Stimulated activated CD4-positive, alpha-beta T cell treated with anti-CD3 and anti-CD28 coated beads, Interleukin-4, amount 100 ng/mL, for 24 hours (primary cell): ENCODE measurements around the gene ZBED1.
"Not testable (repeated sequence)": the region's sequence is repeated elsewhere in the genome, so short reads cannot be mapped to it uniquely, and the experiment has no call there.

Experiments used
- DNase-seq: peaks from one replicate; pipeline ENCODE4 v3.0.0-alpha.2; 2020

Gene ZBED1

DNA sequence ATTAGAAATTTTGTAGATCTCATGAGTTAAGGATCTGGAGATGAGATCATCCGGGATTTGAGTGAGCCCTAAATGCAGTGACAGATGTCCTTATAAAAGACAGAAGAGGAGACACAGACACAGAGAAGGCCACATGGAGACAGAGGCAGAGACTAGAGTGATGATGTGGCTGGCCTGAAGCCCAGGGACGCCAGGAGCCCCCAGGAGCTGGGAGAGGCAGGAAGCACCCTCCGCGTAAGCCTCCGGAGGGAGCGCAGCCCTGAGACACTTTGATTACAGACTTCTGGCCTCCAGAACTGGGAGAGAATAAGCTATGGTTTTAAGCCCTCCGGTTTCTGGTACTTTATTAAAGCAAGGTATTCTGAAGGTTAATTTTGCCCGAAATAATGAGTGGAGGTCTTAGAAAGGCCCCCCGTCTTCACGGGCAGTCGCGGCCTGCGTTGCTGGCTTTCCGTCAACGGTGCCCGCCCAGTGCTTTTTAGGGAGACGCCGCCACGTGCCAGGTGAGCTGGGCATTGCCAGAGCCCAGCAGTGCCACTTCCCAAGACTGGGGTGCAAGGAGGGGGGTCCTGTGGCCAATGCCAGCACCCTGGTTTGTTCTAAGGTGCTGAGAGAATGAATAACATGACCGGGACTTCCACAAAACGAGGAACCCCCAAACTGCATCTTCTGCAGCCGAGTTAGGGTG is 8.1 kb downstream of the ZBED1 start:
- no peak for DNase-seq

DNA sequence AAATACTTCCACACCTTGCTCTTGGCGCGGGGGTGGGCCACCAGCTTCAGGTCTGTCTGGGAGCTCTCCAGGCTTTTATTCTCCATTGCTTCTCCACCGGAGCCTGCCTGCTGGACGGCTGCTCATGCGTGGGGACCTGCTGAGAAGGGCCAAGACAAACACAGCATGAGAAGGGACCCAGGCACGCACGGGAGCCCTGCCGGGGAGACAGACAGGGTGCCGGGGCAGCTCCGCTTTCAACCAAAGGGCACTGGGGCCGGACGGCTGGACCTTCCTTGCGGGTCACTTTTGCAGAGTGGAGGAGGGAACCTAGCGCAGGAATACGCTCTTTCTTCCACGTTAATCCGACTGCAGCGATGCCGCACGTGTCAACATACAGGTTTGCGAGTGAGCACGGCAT is 10.1 kb downstream of the ZBED1 start:
- DNase-seq: no peak

DNA sequence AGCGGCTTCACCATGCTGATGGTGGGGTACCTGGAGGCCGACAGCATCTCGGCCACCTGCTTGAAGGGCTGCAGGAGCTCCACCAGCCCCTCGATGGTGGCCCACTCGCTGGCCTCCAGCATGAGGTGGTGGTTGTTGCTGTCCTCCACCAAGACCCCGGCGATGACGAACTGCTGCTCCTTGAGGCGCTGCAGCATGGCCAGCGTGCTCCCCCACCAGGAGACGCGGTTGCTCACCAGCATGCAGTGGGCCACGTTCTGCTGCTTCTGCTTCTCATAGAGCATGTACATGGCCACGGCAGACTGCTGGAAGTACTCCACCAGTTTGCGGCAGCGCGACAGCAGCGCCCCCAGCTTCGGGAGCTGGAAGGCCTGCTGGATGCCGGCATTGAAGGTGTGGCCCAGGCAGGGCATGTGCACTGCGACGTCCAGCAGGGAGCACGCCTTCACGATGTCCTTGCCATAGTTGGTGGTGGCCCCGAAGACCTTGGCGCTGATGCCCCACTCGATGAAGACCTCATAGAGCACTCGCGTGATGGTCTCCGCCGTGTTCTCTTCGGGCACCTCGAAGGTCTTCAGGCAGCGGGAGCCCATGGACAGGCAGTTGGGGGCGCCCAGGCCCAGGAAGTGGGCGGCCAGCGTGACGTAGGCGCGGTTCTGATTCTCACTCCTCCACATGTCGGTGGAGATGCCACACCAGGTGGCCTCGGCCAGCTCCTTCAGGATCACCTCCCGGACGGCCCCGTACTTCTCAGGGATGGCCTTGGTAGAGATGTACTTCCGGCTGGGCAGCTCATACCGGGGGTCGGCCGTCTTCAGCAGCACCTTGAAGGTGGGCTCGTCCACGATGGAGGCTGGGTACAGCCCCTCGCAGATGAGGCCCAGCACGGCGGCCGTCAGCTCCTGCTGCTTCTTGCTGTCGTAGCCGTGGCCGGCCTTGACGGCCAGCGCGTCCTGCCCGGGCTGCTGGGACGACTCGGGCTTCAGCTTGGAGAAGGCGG is 11.0 kb downstream of the ZBED1 start:
- no peak for DNase-seq

DNA sequence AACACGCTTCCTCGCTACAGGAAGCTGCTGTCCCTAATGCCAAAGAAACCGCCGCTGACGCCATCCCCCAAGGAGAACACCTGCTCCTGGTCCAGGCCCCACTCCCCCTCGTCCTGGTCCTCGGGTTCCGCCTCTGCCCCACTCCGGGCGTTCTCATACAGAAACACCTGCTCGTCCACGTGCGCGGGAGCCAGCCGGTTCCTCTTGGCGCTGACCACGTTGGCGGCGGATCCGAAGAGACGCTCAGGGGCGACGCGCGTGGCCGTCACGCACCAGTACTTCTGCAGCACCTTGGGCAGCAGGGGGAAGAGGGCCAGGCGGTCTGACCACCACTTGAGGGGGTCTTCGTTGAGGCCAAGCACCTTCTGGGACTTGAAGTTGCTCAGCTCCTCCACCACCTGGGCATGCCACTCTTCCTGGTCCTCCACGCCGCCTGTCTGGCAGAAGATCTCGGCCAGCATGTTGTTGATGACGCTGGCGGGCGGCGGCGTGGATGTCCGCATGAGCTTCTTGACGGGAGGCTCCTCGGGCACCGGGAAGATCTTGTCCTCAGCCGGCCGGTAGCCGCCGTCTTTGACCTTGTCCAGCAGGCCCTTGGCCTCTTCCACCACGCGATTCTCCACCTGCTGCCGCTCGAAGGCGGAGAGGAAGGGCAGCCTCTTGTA is 12.0 kb downstream of the ZBED1 start:
- DNase-seq: no peak

DNA sequence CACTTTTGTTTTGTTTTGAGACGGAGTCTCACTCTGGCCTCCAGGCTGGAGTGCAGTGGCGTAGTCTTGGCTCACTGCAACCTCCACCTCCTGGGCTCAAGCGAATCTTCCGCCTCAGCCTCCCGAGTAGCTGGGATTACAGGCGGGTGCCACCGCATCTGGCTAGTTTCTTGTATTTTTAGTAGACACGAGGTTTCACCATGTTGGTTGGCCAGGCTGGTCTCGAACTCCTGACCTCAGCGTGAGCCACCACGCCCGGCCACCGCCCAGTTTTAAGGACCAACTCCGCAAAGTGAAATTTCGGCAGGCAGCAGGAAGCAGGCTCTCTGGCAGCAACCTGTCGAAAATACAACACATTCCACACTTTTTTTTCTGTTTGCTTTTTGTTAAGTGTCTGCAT is 13.4 kb downstream of the ZBED1 start:
- DNase-seq: no peak

DNA sequence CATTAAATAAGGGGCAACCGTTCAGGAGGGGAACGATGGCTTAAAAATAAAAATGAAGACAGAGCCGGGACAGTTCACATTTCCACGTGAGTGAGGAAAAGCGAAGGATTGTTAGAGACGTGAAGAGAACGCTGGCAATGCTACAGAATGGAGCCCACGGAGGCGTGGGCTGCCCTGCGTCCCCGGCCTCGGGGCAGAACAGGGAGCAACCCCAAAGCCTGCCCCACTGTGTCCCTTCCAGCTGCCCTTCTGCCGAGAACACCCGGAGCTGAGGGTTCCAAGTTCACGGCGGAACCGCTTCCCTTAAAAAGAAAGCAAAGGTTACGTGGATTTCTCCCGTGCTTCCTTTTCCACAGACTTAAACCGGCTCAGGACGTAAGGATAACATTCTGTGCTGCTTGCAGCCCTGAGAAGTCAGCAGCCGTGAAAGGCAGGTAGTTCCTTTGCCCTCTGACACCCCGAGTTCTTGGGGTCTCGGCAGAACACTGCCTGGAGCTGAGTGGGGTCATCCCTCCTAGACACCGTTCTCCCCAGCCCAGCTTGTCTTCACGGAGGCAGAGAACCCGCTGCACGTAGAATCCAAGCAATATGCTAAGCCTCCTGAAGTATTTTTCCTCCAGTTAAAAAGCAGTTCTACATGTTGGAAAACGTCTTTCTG is 14.2 kb downstream of the ZBED1 start:
- no peak for DNase-seq

DNA sequence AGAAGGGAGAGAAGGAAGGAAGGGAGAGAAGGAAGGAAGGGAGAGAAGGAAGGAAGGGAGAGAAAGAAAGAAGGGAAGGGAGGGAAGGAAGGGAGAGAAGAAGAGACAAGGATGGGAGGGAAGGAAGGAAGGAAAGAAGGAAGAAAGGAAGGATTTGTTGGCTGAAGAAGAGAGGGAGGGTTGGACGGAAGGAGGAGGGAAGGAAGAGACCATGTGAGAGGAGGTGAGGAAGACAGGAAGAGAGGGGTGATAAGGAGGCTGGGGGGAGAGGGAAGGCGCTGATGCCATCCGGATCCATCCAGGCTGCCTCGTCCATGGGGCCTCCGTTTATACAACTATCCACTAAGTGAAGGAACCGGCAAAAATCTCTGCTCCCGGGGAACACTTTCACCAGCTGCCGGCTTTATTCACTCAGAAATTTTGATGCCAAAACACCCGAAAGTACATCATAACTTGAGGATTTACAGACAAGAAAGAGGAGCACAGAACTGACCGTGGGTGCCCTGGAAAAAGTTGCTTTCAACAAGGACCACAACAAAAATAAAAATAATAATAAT is 14.9 kb downstream of the ZBED1 start:
- no peak for DNase-seq

DNA sequence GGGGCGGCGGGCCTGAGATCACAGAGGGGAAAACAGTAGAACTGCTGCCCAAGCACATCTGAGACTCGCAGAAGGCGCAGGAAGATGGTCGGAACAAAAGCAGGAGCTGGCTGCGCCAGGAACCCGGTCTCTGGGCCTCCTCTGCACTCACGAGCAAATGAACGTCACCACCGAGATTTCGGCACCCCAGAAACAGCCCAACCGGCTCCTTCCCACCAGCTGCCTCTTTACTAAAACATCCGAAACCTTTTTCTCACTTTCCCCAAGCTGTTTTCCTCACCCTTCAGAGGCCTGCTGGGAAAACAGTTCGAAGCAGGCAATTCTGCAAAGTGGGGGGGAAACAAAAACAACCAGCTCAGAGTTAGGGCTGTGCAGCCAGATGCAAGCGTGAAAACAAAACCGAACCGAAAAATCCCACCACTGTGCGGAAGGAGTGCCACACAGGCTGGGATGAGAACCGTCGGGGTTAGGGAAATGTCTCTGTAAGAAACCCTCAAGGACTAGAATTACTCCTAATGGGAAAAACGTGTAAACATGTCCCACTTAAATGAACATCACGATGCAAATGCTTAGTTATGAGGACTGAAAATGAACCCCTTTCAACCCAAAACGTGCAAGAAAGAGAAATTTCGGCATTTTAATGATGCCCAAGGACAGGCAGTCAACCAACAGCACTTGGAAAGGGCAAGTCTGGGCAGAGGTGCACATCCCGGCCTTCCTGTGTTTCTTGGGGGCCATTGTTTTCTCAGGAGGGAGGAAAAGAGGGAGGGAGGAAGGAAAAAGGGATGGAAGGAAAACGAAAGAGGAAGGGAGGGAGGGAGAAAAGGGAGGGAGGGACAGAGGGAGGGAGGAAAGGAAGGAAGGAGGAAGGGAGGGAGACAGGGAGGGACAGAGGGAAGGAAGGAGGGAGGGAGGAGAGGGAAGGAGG is 15.8 kb downstream of the ZBED1 start:
- no peak for DNase-seq

DNA sequence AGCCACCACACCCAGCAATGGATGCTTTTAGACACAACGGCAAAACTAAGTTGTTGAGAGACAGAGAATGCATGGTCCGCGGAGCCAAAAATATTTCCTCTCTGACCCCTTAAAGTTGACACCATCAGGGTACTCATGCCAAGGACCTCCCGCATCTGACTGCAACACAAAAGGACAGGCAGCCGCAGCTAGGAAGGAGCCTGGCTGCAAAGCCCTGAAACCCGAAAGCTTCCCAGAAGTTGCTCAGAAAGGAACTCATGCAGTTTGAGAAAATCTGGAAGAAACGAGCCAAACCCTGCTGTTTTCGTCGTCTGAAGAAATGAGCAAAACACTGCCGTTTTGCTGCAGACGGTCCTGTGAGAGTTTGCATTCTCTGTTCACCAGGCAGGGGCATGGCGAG is 16.5 kb downstream of the ZBED1 start:
- no peak for DNase-seq

DNA sequence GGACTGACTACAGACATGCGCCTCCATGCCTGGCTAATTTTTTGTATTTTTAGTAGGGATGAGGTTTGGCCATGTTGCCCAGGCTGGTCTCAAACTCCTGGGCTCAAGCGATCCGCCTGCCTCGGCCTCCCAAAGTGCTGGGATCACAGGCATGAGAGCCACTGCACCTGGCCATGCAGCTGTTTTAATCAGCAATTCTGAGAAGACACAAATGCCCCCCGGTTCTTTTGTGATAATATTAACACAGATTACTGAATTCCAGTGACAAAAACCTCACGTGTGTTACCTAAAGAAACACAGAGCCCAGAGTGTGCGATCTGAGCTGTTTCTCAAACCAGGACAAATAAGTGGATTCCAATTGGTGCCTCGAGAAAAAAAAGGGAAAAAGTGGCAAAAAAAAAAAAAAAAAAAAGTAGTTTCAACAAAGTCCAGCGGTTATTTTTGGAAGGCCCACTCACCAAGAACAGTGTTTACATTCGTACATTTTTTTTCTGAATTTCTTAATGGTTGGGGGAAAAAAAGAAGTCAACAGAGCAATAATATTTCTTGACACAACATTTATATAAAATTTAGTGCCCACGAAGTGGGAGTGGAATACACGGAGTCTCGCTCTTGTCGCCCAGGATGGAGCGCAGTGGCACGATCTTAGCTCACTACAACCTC is 17.2 kb downstream of the ZBED1 start:
- DNase-seq: no peak

DNA sequence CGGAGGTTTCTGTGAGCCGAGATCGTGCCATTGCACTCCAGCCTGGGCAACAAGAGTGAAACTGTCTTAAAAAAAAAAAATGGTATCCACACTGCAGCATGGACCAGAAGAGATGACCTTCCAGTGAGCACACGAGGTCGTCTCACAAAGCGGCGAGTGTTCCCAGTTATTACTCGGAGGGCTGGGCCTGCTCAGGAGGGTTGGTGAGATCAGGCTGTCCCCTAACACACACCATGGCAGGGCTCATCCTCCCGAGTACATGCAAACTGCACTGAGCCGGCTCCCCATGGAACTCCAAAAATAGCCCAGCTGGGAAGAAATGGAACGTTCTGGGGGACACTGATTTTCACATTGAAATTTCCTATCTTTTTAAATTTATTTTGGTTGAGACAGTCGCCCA is 19.2 kb downstream of the ZBED1 start:
- DNase-seq: not testable (repeated sequence)

DNA sequence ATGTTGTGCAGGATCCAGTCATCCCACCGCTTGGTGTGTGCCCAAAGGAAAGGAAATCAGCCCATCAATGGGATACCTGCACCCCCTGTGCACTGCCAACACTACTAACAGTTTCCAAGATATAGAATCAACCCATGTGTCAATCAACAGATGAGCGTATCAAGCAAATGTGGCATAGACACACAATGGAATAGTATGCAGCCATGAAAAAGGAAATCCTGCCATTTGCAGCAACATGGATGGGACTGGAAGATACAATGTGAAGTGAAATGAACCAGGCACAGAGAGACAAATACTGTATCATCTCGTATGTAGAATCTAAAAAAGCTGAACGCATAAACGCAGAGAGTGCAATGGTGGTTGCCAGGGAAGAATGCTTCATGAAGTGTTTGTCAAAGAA is 20.8 kb downstream of the ZBED1 start:
- not testable (repeated sequence) for DNase-seq

DNA sequence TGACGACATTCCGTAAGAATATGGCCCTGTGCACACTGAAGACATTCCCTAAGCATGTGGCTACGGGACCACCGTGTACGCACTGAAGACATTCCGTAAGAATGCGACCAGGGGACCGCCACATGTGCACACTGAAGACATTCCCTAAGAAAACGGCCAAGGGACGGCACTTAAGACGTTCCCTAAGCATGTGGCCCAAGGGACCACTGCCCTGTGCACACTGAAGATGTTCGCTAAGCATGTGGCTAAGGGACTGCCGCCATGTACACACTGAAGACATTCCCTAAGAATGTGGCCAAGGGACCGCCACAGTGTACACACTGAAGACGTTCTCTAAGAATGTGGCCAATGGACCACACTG is 21.4 kb downstream of the ZBED1 start:
- no peak for DNase-seq

DNA sequence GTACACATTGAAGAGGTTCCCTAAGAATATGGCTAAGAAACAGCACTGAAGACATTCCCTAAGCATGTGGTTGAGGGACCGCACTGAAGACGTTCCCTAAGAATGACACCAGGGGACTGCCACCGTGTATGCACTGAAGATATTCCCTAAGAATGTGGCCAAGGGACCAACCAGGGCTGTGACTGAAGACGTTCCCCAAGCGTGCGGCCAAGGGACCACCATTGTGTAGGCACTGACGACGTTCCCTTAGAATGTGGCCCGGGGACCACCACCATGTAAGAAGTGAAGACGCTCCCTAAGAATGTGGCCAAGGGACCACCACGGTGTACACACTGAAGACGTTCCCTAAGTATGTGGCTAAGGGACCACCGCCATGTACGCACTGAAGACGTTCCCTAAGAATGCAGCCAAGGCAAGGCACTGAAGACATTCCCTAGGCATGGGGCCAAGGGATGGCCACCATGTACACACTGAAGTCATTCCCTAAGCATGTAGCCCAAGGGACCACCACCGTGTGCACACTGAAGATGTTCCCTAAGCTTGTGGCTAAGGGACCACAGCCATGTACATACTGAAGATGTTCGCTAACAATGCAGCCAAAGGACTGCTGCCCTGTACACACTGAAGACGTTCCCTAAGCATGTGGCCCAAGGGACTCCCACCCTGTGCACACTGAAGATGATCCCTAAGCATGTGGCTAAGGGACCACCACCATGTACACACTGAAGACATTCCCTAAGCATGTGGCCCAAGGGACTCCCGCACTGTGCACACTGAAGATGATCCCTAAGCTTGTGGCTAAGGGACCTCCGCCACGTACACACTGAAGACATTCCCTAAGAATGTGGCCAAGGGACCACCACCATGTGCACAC is 22.0 kb downstream of the ZBED1 start:
- no peak for DNase-seq

DNA sequence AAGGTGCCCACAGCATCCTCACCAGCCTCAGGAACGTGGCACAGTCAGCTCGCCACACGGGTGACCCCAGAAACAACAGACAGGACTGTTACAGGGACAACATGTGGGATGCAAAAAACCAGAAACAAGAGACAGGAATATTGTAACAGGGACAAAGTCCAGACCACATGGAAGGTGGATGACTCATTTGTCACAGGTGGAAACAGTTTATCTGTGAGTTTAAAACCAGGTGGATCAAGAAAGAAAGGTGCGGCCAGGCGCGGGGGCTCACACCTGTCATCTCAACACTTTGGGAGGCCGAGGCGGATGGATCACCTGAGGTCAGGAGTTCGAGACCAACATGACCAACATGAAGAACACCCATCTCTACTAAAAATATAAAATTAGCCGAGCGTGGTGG is 23.5 kb downstream of the ZBED1 start:
- DNase-seq: not testable (repeated sequence)

DNA sequence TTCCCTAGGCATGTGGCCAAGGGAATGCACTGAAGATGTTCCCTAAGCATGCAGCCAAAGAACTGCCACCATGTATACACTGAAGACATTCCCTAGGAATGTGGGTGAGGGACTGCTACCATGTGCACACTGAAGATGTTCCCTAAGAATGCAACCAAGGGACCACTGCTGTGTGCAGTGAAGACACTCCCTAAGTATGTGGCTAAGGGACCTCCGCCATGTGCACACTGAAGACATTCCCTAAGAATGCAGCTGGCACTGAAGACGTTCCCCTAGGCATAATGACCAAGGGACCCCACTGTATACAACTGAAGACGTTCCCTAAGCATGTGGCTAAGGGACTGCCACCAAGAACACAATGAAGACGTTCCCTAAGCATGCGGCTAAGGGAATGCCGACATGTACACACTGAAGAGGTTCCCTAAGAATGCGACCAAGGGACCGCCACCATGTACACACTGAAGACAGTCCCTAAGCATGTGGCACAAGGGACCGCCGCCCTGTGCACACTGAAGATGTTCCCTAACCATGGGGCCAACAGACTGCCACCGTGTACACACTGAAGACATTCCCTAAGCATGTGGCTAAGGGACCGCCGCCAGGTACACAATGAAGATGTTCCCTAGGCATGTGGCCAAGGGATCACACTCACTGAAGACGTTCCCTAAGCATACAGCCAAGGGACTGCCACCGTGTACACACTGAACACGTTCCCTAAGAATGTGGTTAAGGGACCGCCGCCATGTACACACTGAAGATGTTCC is 25.6 kb downstream of the ZBED1 start:
- no peak for DNase-seq

DNA sequence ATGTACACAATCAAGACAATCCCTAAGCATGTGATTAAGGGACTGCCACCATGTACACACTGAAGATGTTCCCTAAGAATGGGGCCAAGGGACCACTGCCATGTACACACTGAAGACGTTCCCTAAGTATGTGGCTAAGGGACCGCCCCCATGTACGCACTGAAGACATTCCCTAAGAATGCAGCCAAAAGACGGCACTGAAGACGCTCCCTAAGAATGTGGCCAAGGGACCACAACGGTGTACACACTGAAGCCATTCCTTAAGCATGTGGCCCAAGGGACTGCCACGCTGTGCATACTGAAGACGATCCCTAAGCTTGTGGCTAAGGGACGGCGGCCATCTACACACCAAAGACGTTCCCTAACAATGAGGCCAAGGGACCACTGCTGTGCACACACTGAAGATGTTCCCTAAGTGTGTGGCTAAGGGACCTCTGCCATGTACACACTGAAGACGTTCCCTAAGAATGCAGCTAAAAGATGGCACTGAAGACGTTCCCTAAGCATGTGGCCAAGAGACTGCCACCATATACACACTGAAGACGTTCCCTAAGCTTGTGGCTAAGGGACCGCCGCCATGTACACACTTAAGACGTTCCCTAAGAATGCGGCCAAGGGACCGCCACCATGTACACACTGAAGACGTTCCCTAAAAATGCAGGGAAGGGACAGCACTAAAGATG is 26.4 kb downstream of the ZBED1 start:
- no peak for DNase-seq

DNA sequence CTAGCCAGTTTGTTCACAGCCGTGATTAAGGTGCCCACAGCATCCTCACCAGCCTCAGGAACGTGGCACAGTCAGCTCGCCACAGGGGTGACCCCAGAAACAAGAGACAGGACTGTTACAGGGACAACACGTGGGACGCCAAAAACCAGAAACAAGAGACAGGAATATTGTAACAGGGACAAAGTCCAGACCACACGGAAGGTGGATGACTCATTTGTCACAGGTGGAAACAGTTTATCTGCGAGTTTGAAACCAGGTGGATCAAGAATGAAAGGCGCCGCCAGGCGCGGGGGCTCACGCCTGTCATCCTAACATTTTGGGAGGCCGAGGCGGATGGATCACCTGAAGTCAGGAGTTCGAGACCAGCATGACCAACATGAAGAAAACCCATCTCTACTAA is 27.7 kb downstream of the ZBED1 start:
- not testable (repeated sequence) for DNase-seq

DNA sequence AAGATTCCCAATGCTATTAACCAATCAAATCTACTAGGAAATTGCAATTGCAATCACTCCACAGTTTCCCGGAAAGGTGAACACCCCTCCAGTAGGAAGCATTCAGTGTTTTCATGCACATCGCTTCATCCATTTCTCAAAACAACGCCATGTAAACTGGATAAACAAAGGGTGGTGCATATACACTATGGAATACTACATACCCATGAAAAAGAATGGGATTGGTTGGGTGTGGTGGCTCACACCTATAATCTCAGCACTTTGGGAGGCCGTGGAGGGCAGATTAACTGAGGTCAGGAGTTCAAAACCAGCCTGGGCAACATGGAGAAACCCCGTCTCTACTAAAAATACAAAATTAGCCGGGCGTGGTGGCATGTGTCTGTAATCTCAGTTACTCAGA is 29.1 kb downstream of the ZBED1 start:
- no peak for DNase-seq
